SJCRH30 (cell line): ENCODE data around the gene SLC25A53. TPM values are rescaled to one million over a fixed set of nuclear protein-coding genes. Genes with fewer than 3 reads are reported as not detected.
A peak's percentile ranks its signal among the peaks of the same experiment; 100 is the strongest.
"Not testable (repeated sequence)": the region's sequence is repeated elsewhere in the genome, so short reads cannot be mapped to it uniquely, and the experiment has no call there.

Experiments
- DNase-seq, 2 experiments: peaks; one replicate each; pipeline ENCODE4 v3.0.0-alpha.2; 2015 to 2020
- H3K27ac ChIP-seq: fragments of 250-450 bp; sonication (Bioruptor Pico); 2 replicates; pipeline ENCODE4 v1.5.1; 2020; ENCODE audit warnings: mild to moderate bottlenecking, moderate library complexity
- H3K27me3 ChIP-seq: fragments of 250-450 bp; sonication (Bioruptor Pico); 2 replicates; pipeline ENCODE4 v1.5.1; 2020; ENCODE audit warnings: mild to moderate bottlenecking, moderate library complexity
- H3K36me3 ChIP-seq: fragments of 250-450 bp; sonication (Bioruptor Pico); 2 replicates; pipeline ENCODE4 v1.5.1; 2020; ENCODE audit warnings: mild to moderate bottlenecking, moderate library complexity
- H3K4me1 ChIP-seq: fragments of 250-450 bp; sonication (Bioruptor Pico); 2 replicates; pipeline ENCODE4 v1.5.1; 2020; ENCODE audit warnings: mild to moderate bottlenecking, moderate library complexity
- H3K4me3 ChIP-seq: fragments of 250-450 bp; sonication (Bioruptor Pico); 2 replicates; pipeline ENCODE4 v1.5.1; 2020; ENCODE audit warnings: mild to moderate bottlenecking, moderate library complexity
- H3K9me3 ChIP-seq: fragments of 250-450 bp; sonication (Bioruptor Pico); replicated peaks from 2 replicates; pipeline ENCODE4 v1.5.1; 2020; ENCODE audit warnings: mild to moderate bottlenecking, moderate library complexity
- total RNA-seq: library from RNA; depleted of rRNA; stranded (reverse); fragments of >200 nt; shearing (Covaris generic); gene quantifications from 2 replicates; pipeline ENCODE4 v1.2.3, GENCODE V29; 2014

SLC25A53 gene
- total RNA-seq, 1 experiment from 2014 or later = 3.1 TPM

DNA sequence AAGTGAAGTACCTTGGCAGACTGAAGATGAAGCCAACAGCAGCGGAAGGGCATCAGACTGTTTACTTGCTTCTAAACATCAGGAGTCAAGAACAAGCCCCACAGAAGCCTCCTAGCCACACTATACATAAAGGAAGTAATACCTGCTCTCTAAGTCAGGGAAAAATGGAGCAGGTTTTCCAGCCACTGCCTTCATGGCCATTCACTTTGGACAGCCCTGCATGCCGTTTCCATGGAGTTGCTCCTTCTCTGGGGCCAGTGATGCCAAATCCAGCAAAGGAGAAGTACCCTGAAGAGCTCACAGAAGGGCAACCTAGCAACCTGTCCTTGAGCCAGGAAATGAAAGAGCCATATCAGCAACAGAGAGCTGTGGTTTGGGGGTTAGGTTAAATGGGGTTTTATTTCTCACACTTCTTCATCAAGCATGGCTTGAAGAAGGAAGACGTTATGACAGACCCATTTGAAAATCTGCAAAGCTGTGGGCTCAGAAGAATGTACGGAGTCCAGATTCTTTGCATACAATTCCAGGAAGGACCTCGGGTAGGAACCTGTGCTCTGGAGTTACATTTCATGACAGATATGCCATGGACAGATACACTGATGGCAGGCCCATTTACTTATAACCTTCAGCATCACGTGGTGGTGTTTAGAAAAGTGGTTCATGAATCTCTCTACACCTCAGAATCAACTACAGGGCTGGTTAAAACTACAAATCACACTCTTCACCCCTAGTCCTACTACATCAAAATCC, 46.1 kb downstream of the SLC25A53 start:
- not testable (repeated sequence) for H3K9me3 ChIP-seq, H3K36me3 ChIP-seq, H3K4me1 ChIP-seq, DNase-seq, H3K4me3 ChIP-seq, H3K27ac ChIP-seq, H3K27me3 ChIP-seq

DNA sequence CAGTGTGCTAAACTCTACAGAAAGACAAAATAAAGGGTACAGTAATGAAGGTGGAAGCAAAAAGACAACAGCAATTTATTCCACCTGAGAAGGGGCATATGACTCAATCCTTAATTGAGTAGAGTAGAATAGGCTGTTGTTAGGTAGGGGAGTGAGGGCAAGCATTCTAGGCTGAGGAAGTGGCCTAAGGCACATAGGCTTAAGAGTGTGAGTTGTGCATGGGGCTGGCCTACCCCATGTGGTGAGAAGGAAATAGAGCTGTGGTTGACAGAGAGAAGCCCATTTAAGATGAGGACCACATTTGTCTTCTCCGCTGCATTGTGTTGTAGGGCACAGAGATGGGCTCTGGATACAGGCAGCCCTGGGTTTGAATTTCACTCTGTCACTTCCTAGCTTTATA, 47.9 kb downstream of the SLC25A53 start:
- H3K9me3 ChIP-seq = no peaks in the 10 kb centered on the region
- no peak overlapping the region for H3K27ac ChIP-seq
- DNase-seq = no peak
- H3K27me3 ChIP-seq = no peaks in the 10 kb centered on the region
- H3K4me1 ChIP-seq = no peaks in the 10 kb centered on the region
- H3K4me3 ChIP-seq = no peak overlapping the region
- H3K36me3 ChIP-seq = no peaks in the 10 kb centered on the region

DNA sequence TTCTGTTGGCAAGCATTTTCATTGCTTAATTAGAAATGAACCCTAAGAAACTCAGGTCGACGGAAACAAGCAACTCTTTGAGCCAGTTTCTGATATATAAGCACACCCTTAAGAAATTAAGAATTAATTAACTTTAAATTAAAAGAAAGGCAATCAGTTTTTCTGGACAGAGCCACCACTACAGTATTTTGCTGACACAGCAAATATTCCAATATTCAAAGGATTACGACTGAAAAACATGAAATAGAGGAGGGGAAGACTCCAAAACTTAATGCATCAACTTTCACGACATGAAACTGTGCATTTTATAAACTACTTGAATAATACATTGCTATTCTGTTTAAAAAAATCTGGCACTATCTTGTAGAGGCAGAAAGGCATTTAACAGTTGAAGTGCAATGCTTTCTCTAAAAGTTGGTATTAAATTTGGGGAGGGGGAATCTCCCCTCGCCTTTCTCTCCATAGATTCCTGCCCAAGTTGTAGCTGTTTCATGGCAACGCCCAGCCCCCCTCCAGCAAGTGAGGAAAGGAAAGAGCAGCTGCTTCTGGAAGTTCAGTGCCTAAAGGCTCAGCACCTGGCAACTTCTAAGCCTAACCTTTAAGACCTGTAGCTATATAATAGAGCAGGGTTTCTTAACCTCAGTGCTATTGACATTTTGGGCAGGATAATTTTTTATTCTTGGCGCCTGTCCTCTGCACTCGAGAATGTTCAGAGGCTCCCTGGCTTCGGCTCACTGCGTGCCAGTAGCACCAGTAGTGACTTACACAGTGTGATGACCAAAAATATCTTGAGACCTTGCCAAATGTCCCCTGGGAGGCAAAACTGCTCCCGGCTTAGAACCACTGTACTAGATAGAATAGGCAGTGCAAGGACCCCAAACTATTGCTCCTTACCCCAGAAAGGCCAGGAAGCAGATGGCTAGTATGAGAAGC, 51.2 kb downstream of the SLC25A53 start:
- no peak overlapping the region for H3K4me3 ChIP-seq
- H3K27ac ChIP-seq = no peak overlapping the region
- H3K4me1 ChIP-seq = no peaks in the 10 kb centered on the region
- peak in 1 of 2 experiments; percentile 1 for DNase-seq
- H3K9me3 ChIP-seq = no peaks in the 10 kb centered on the region
- H3K27me3 ChIP-seq = no peaks in the 10 kb centered on the region
- H3K36me3 ChIP-seq = no peaks in the 10 kb centered on the region

DNA sequence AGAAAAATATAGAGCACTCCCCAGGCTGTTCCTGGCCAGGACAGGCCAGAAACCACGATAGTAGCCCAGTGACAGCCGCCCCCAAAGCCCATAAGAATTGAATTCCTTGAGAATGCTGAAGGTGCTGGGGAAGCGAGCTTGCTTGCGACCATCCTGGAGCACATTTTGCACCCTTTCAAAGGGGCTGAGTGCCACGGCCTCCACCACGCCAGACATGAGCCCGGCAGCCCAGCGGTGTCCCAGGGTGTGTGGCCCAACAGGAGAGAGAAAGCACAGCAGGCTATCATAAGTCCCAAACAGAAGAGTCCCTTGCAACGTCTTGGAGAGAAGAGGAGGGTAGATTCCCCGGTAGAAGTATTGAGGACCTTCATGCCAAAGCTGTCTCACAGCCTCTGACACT, 52.1 kb downstream of the SLC25A53 start:
- H3K27me3 ChIP-seq = no peaks in the 10 kb centered on the region
- H3K9me3 ChIP-seq = no peaks in the 10 kb centered on the region
- no peaks in the 10 kb centered on the region for H3K4me1 ChIP-seq
- no peaks in the 10 kb centered on the region for H3K36me3 ChIP-seq
- no peak overlapping the region for H3K27ac ChIP-seq
- no peak for DNase-seq
- H3K4me3 ChIP-seq = no peak overlapping the region

DNA sequence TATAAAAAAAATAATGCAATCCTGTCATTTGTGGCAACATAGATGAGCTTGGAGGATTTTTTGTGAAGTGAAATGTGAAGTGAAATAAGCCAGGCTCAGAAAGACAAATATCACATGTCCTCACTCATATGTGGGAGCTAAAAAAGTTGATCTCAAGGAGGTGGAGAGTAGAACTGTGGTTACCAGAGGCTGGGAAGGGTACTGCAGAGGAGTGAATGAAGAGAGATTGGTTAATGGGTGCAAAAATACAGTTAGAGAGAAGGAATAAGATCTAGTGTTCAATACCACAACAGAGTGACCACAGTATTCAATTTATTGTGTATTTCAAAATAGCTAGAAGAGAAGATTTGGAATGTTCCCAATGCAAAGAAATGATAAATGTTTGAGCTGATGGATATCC, 57.9 kb downstream of the SLC25A53 start:
- Histone ChIP-seq H3K9me3 (no peaks in the 10 kb centered on the region), H3K4me1 (no peaks in the 10 kb centered on the region), H3K27ac (no peak overlapping the region), H3K4me3 (no peak overlapping the region), H3K27me3 (no peaks in the 10 kb centered on the region), H3K36me3 (no peaks in the 10 kb centered on the region)
- no peak for DNase-seq

DNA sequence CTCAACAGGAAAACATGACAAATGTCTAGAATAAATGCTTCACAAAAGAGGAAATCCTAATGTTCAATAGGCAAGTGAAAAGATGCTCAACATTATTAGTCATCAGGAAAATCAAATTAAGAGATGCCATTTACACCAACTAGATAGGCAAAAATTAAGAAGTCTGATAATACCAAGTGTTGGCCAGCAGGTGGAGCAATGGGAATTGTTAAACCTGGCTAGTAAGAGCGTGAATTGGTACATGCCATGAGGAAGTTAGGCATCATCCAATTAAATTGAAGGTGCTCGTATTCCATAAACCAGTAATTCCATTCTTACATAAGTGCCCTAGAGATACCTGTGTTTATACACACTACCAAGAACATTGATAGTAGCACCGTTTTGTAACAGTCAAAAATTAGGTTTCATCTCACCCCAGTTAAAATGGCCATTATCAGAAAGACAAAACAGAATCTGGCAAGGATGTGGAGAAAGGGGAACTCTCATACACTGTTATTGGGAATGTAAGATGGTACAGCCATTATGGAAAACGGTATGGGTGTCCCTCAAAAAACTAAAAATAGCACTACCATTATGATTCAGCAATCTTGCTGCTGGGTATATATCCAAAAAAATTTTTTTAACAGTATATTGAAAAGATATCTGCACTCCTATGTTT, 58.5 kb downstream of the SLC25A53 start:
- H3K36me3 ChIP-seq = no peaks in the 10 kb centered on the region
- peak; percentile 1 to 41 for DNase-seq
- no peaks in the 10 kb centered on the region for H3K27me3 ChIP-seq
- no peaks in the 10 kb centered on the region for H3K4me1 ChIP-seq
- H3K4me3 ChIP-seq = no peak overlapping the region
- no peaks in the 10 kb centered on the region for H3K9me3 ChIP-seq
- no peak overlapping the region for H3K27ac ChIP-seq

DNA sequence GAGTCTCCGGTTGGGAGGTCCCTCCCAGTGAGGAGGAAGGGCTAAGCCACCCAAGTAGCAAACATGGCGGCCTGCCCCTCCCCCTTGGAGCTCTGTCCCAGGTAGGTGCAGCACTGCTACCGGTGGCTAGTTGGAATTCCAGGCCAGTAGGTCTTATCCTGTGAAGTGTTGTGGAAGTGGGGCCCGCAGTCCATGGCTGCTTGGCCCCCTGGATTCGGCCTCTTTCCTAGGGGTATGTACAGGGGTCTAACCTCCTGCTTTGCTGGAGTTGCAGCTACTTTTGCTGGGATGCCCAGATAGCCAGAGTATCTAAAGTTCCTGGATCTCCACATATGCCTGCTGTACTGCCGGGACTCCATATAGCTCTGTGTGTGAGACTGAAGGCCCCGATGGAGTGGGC, 70.9 kb downstream of the SLC25A53 start:
- H3K27me3 ChIP-seq = no peaks in the 10 kb centered on the region
- DNase-seq = no peak

DNA sequence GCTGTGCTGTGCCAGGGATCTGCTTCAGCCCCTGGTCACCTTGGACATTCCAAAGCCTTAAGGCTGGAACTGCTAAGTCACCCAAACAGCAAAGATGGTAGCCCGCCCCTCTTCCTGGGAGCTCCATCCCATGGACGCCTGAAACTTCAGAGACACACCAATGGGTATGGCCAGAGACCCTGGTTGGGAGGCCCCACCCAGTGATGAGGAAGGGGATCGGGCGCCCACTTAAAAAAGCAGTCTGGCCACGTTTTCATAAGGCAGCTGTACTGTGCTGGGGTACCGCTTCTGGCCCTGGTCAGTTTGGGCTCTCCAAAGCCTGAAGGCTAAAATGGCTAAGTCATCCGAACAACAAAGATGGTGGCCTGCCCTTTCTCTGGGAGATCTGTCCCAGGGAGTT, 71.3 kb downstream of the SLC25A53 start:
- Histone ChIP-seq H3K4me3 (no peak overlapping the region), H3K27ac (no peak overlapping the region), H3K27me3 (no peaks in the 10 kb centered on the region), H3K4me1 (no peaks in the 10 kb centered on the region), H3K9me3 (no peaks in the 10 kb centered on the region), H3K36me3 (no peaks in the 10 kb centered on the region)
- DNase-seq = no peak

More for the DNA sequence above, 70.9 kb downstream of the SLC25A53 start:
- H3K36me3 ChIP-seq = no peaks in the 10 kb centered on the region
- H3K4me1 ChIP-seq = no peaks in the 10 kb centered on the region
- no peak overlapping the region for H3K4me3 ChIP-seq
- H3K9me3 ChIP-seq = no peaks in the 10 kb centered on the region
- H3K27ac ChIP-seq = no peak overlapping the region

DNA sequence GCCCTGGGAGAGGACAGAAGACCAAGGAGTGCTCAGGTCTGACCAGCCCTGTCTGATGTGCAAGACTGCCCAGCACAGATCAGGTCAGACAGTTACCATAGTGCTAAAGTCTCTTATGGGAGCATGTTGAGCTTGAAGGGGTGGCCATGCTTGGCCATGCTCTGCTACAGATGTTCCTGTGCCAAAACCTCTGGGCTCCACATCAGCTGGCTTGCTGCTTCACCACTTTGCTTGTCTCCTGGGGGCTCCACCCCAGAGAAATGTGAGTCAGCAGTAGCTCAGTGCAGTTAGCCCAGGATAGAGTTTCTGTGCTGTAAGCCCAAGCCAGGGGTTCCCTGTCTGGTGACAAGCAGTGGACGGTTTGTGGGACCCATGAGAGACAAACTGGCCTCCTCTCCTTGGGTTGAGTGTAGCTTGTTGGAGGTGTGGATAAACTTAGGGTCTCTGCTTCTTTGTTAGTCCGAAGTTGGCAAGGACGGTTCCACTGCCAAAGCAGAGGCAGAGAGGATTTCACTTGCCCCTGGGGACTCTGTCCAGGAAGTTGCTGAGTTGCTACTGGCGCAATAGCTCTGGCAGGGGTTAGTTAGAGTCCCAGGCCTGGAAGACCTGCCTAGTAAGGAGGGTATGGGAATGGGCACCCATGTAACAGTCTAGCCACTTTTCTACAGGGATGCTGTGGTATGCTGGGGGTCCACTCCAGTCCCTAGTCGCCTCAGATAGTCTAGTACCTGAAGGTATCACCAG, 72.1 kb downstream of the SLC25A53 start:
- Histone ChIP-seq H3K4me1 (no peaks in the 10 kb centered on the region), H3K4me3 (no peak overlapping the region), H3K27ac (no peak overlapping the region), H3K36me3 (no peaks in the 10 kb centered on the region), H3K9me3 (no peaks in the 10 kb centered on the region), H3K27me3 (no peaks in the 10 kb centered on the region)
- no peak for DNase-seq

DNA sequence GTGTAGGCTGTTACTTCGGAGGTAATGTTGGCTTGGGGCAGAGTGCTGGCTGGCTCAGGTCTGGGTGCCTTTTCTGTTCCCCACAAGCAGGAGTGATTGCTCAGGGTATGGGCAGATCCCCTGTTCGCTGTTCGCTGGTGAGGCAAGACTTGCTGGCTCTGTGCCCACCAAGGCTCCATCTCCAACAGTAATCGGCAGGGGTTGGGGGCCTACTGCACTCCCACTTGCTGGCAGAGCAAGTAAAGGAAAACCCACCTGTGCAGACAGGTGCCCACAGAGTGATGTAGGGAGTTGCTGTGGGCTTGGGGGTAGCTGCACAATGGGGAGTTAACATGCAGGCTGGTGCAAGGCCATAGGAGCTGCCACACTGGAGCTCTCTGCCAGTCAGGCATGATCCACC, 72.7 kb downstream of the SLC25A53 start:
- no peaks in the 10 kb centered on the region for H3K4me1 ChIP-seq
- H3K9me3 ChIP-seq = no peaks in the 10 kb centered on the region
- H3K36me3 ChIP-seq = no peaks in the 10 kb centered on the region
- DNase-seq = no peak
- H3K27ac ChIP-seq = no peak overlapping the region
- H3K4me3 ChIP-seq = no peak overlapping the region
- no peaks in the 10 kb centered on the region for H3K27me3 ChIP-seq

DNA sequence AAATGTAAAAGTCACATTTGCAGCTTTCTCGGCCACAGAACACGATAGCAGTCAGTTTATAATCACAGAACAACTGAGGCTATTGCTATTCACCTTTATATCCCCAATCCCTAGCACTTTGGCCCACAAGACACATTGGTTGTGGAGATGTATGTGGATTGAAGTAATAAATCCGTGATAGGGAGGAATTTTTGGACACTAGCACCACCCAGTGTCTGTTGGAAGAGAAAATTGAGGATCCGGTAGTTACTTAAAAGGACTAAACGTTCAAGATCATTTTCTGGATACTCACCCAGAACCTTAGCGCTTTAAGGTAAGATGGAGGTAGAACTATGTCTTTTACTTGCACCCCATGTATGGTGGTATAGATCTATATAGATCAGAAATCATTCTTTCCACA, 79.0 kb downstream of the SLC25A53 start:
- not testable (repeated sequence) for DNase-seq, H3K27me3 ChIP-seq, H3K9me3 ChIP-seq, H3K36me3 ChIP-seq, H3K4me3 ChIP-seq, H3K27ac ChIP-seq, H3K4me1 ChIP-seq

DNA sequence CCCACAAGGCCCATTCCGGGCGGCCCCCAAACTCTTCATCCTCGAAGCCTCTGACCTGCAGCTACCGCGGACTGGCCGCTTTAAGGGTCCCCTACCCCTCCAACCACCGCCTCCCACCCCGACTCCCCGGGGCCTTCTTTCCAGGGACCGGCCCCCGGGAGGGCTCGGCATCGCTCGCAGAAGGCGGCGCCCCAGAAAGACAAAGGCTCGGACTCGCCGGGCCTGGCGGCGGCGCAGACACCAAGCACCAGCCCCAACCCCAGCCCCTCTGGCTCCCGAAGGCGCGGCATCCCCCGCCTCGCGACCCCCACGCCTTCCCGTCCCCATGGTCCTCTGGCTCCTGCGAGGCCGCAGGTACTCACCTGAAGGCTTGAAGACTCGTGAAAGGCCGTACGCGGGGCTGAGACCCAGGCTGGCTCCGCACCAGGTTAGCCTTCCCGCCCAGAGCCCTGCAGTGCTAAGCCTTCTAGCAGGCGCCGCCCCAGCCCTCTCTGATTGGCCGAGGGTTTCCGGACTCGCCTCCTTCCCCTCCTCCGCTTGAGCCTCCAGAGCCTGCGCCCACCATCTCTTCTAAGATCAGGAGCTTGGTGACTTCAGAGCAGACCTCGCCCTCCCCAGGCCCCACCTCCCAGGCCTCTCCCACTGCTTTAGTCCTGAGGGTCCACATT, 80.9 kb downstream of the SLC25A53 start, which contains the start of gene TMSB15C:
TMSB15C (minus strand) TSS at position 459 of the 668 bp plus-strand sequence.
- H3K36me3 ChIP-seq, DNase-seq, H3K4me3 ChIP-seq, H3K4me1 ChIP-seq, H3K9me3 ChIP-seq, H3K27ac ChIP-seq, H3K27me3 ChIP-seq: not testable (repeated sequence)

DNA sequence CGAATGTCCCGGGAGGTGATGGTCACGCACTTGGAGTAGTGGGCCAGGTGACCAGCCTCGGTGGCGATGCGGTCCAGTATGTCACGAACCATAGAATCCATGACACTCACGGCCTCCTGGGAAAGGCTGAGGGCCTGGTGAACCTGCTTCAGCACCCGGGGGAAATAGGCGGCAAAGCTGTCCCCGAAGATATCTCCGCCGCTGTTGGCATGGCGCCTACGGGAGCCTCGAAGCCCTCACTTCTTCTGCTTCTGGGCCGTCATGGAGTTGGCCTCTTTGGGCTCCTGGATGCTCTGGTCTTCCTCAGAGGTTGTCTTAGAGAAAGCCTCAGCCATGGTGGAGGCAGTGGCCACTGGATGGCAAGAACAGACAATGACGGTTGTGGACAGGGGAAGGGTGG, 94.2 kb downstream of the SLC25A53 start:
- not testable (repeated sequence) for H3K27ac ChIP-seq, H3K36me3 ChIP-seq, H3K27me3 ChIP-seq, DNase-seq, H3K9me3 ChIP-seq, H3K4me1 ChIP-seq, H3K4me3 ChIP-seq

DNA sequence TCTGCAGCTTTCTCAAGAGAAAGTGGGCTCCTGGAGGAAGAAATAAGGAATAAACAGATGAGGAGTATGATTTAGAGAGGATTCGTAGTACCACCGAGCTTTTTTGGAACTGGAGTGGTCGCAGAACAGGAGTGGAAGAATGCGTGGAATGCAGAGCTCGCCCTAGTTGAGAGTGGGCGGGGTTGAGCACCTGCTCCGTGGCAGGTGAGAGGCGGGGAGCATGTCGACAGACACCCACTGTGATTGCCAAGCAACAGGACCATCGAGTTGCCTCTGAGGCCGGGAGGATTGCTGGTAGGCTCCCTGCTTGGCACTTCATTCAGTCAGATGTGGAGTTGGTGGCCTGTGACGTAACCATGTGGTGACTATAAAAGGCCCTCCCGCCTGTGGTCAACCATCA, 101.9 kb downstream of the SLC25A53 start:
- not testable (repeated sequence) for H3K27me3 ChIP-seq

More for the DNA sequence above, 101.9 kb downstream of the SLC25A53 start:
- H3K27ac ChIP-seq, H3K9me3 ChIP-seq, H3K4me3 ChIP-seq, DNase-seq, H3K4me1 ChIP-seq, H3K36me3 ChIP-seq: not testable (repeated sequence)
